Measurements from ENCODE around the gene NHLRC3. TPM values are rescaled to one million over a fixed set of nuclear protein-coding genes. Genes with fewer than 3 reads are reported as not detected.
"Not testable (repeated sequence)": the region's sequence is repeated elsewhere in the genome, so short reads cannot be mapped to it uniquely, and the experiment has no call there.

The NHLRC3 gene
- total RNA-seq, 4 donors from 2014 or later, result 5.4 to 13.9 (median 8.7) TPM

GRCh38 chr13:39062004-39062403 lies 23.7 kb downstream of the NHLRC3 start:
- no peak for DNase-seq
- H3K36me3 ChIP-seq, result no peaks in the 10 kb centered on the region
- H3K27ac ChIP-seq, result no peak overlapping the region
- no peaks in the 10 kb centered on the region for H3K4me1 ChIP-seq
- WGBS, 2 donors, result 98 to 100% methylated on average over 1 to 4 of the region's 4 CpGs
- no peaks in the 10 kb centered on the region for H3K27me3 ChIP-seq
- intact Hi-C loops (cut with DNase I), result no loop called here
- no peak overlapping the region for H3K4me3 ChIP-seq
- TF ChIP-seq CTCF (IDR thresholded peaks at IDR 0.05) (no peak), POLR2A (IDR thresholded peaks at IDR 0.05) (no peak)
- no peaks in the 10 kb centered on the region for H3K9me3 ChIP-seq

DNA sequence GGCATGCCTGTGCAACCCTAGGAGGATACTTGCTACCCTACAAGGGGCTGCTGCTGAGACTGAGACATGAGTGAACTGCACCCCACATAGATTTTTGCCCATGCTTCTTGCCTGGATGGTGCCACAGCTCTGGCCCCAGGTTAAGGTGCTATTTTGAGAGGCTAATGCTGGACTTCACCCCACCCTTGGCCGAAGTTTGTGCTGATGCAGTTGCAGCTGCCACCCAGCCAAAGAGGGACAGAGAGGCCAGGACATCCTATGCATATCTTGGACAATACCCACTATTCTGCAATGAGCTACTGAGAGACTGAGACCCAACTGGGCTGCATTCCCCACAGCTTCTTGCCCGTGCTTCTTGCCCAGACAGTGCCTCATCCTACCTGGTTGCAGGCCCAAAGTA lies 34.6 kb downstream of the NHLRC3 start:
- no peak for DNase-seq
- Histone ChIP-seq H3K27me3 (peaks cover 0 to 35% (median 0%) of the 10 kb centered on the region in 4 donors), H3K36me3 (no peaks in the 10 kb centered on the region), H3K27ac (no peak overlapping the region), H3K9me3 (no peaks in the 10 kb centered on the region), H3K4me3 (no peak overlapping the region), H3K4me1 (no peaks in the 10 kb centered on the region)
- intact Hi-C loops (cut with DNase I), result no loop called here
- no peak for TF ChIP-seq POLR2A (IDR thresholded peaks at IDR 0.05)
- TF ChIP-seq CTCF (IDR thresholded peaks at IDR 0.05), result no peak
- WGBS, 2 donors, result 60 to 74% methylated on average over 1 to 2 of the region's 2 CpGs

DNA sequence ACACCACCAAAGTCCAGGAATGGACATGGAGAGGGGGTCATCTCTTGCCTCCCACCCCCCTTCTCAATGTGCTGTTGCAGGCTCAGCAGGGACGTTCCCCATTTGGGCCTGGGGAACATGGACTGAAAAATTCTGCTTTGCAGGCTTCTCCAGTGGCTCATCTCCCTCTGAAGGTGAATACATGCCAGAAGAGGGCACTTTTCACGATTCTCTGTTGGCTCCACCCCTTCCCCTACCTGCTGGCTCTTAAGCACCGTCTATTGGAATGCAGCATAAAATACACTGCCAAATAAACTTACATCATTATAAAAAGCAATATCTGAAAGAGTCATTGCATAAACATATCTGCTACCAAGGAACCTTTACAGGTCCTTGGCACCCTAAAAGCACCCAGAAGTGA lies 35.7 kb downstream of the NHLRC3 start:
- Histone ChIP-seq H3K4me1 (no peaks in the 10 kb centered on the region), H3K4me3 (no peak overlapping the region), H3K36me3 (no peaks in the 10 kb centered on the region), H3K27me3 (peaks cover 0 to 35% (median 0%) of the 10 kb centered on the region in 4 donors), H3K27ac (no peak overlapping the region), H3K9me3 (no peaks in the 10 kb centered on the region)
- intact Hi-C loops (cut with DNase I), result no loop called here
- 26 to 37% methylated on average over 3 of the region's 3 CpGs for WGBS, 2 donors
- DNase-seq, result no peak
- TF ChIP-seq POLR2A (IDR thresholded peaks at IDR 0.05), result no peak
- no peak for TF ChIP-seq CTCF (IDR thresholded peaks at IDR 0.05)

GRCh38 chr13:39086251-39086945 lies 48.1 kb downstream of the NHLRC3 start:
- 18 to 35% methylated on average over 1 of the region's 1 CpG for WGBS, 2 donors
- H3K4me3 ChIP-seq; H3K9me3 ChIP-seq; H3K36me3 ChIP-seq; H3K27me3 ChIP-seq; H3K4me1 ChIP-seq; intact Hi-C loops (cut with DNase I); H3K27ac ChIP-seq; DNase-seq: not testable (repeated sequence)

DNA sequence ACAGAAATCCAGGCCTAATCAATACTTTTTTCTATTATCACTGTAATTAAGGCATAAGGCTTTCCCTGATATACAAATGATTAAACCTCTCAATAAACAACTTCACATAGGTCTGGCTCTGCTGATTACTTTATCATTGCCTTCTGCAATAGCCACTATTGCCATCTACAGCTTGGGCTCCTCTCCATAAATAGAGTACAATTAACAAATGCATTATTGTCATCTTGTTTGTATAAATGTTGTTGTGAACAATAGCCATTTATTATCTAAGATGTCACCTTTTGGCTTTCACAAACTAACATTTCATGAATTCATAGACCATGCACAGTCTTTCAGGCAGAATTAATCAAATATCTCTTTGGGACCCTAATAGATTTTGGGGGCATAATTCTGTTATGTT lies 53.3 kb downstream of the NHLRC3 start:
- H3K4me3 ChIP-seq, result no peak overlapping the region
- no peaks in the 10 kb centered on the region for H3K4me1 ChIP-seq
- H3K27me3 ChIP-seq, result no peaks in the 10 kb centered on the region
- intact Hi-C loops (cut with DNase I), result no loop called here
- no peaks in the 10 kb centered on the region for H3K9me3 ChIP-seq
- no peak for TF ChIP-seq CTCF (IDR thresholded peaks at IDR 0.05)
- TF ChIP-seq POLR2A (IDR thresholded peaks at IDR 0.05), result no peak
- no peak for DNase-seq
- no peak overlapping the region for H3K27ac ChIP-seq
- H3K36me3 ChIP-seq, result no peaks in the 10 kb centered on the region

GRCh38 chr13:39095500-39095899 lies 57.2 kb downstream of the NHLRC3 start:
- Histone ChIP-seq H3K9me3 (no peaks in the 10 kb centered on the region), H3K36me3 (no peaks in the 10 kb centered on the region), H3K4me1 (no peaks in the 10 kb centered on the region), H3K27ac (no peak overlapping the region), H3K27me3 (no peaks in the 10 kb centered on the region), H3K4me3 (no peak overlapping the region)
- no peak for DNase-seq
- 68 to 75% methylated on average over 2 of the region's 2 CpGs for WGBS, 2 donors
- intact Hi-C loops (cut with DNase I), result no loop called here
- TF ChIP-seq CTCF (IDR thresholded peaks at IDR 0.05), result no peak
- TF ChIP-seq POLR2A (IDR thresholded peaks at IDR 0.05), result no peak
